H9 (cell line): Measurements from ENCODE around the gene TENM4. TPM values are rescaled to one million over a fixed set of nuclear protein-coding genes. Genes with fewer than 3 reads are reported as not detected.

Source experiments
- DNase-seq: peaks from one replicate; pipeline ENCODE4 v3.0.0-alpha.2; 2017
- H2AFZ ChIP-seq: one replicate; pipeline ENCODE4 v1.6.1; 2013; ENCODE audit warnings: mild to moderate bottlenecking, low read length, control low read depth, moderate library complexity
- H2AK5ac ChIP-seq: 2 replicates; pipeline ENCODE4 v1.6.1; 2013; ENCODE audit warnings: low read length, control low read depth, mixed read lengths; ENCODE audit not compliant: insufficient read length
- H2BK120ac ChIP-seq: one replicate; pipeline ENCODE4 v1.6.1; 2013; ENCODE audit warnings: low read depth, mild to moderate bottlenecking, low read length, control low read depth, inconsistent platforms; ENCODE audit not compliant: poor library complexity, severe bottlenecking
- H2BK12ac ChIP-seq: 2 replicates; pipeline ENCODE4 v1.6.1; 2013; ENCODE audit warnings: low read length, control low read depth, mixed read lengths, low read depth; ENCODE audit not compliant: insufficient read length
- H2BK15ac ChIP-seq: 2 replicates; pipeline ENCODE4 v1.6.1; 2013; ENCODE audit warnings: low read depth, low read length, control low read depth
- H2BK20ac ChIP-seq: one replicate; pipeline ENCODE4 v1.6.1; 2013; ENCODE audit warnings: low read depth, mild to moderate bottlenecking, low read length, control low read depth, inconsistent platforms; ENCODE audit not compliant: poor library complexity, severe bottlenecking
- H2BK5ac ChIP-seq: 2 replicates; pipeline ENCODE4 v1.6.1; 2013; ENCODE audit warnings: low read length, control low read depth, mixed read lengths; ENCODE audit not compliant: insufficient read length
- H3K14ac ChIP-seq: 2 replicates; pipeline ENCODE4 v1.6.1; 2013; ENCODE audit warnings: low read length, control low read depth; ENCODE audit not compliant: insufficient read depth
- H3K18ac ChIP-seq: 2 replicates; pipeline ENCODE4 v1.6.1; 2013; ENCODE audit warnings: low read depth, mild to moderate bottlenecking, mixed read lengths, low read length, control low read depth; ENCODE audit not compliant: insufficient read length
- H3K23ac ChIP-seq: 2 replicates; pipeline ENCODE4 v1.6.1; 2013; ENCODE audit warnings: low read length, control low read depth, mixed read lengths, low read depth; ENCODE audit not compliant: insufficient read length
- H3K23me2 ChIP-seq: 2 replicates; pipeline ENCODE4 v1.6.1; 2013; ENCODE audit warnings: low read depth, mild to moderate bottlenecking, mixed read lengths, low read length, control low read depth; ENCODE audit not compliant: insufficient read length, poor library complexity, severe bottlenecking
- H3K27ac ChIP-seq: 2 replicates; pipeline ENCODE4 v1.5.1; 2013; ENCODE audit warnings: low read length, control low read depth, mixed read lengths, low read depth; ENCODE audit not compliant: insufficient read length
- H3K27me3 ChIP-seq: 2 replicates; pipeline ENCODE4 v1.6.1; 2013; ENCODE audit warnings: low read length, control low read depth, inconsistent platforms; ENCODE audit not compliant: insufficient read depth
- H3K4ac ChIP-seq: 2 replicates; pipeline ENCODE4 v1.6.1; 2013; ENCODE audit warnings: low read depth, mild to moderate bottlenecking, control low read depth, inconsistent platforms, low read length, moderate library complexity
- H3K4me1 ChIP-seq: 2 replicates; pipeline ENCODE4 v1.6.1; 2013; ENCODE audit warnings: low read length, control low read depth, inconsistent platforms; ENCODE audit not compliant: insufficient read depth
- H3K4me2 ChIP-seq: 2 replicates; pipeline ENCODE4 v1.6.1; 2013; ENCODE audit warnings: low read length, control low read depth, mixed read lengths; ENCODE audit not compliant: insufficient read length, insufficient read depth
- H3K56ac ChIP-seq: 2 replicates; pipeline ENCODE4 v1.6.1; 2013; ENCODE audit warnings: low read depth, mild to moderate bottlenecking, mixed read lengths, low read length, control low read depth; ENCODE audit not compliant: insufficient read length
- H3K79me1 ChIP-seq: 2 replicates; pipeline ENCODE4 v1.6.1; 2013; ENCODE audit warnings: low read depth, mild to moderate bottlenecking, moderate library complexity, low read length, control low read depth, inconsistent platforms; ENCODE audit not compliant: insufficient read depth, poor library complexity, severe bottlenecking
- H3K79me2 ChIP-seq: 2 replicates; pipeline ENCODE4 v1.6.1; 2013; ENCODE audit warnings: low read length, control low read depth, inconsistent platforms; ENCODE audit not compliant: insufficient read depth
- H3K9ac ChIP-seq: 2 replicates; pipeline ENCODE4 v1.6.1; 2013; ENCODE audit warnings: low read length, control low read depth, mixed read lengths; ENCODE audit not compliant: insufficient read length; ENCODE audit errors: extremely low read depth
- H3K9me3 ChIP-seq: one replicate; pipeline ENCODE4 v1.6.1; 2013; ENCODE audit warnings: low read depth, low read length, inconsistent platforms; ENCODE audit not compliant: control insufficient read depth
- H3T11ph ChIP-seq: one replicate; pipeline ENCODE4 v1.6.1; 2013; ENCODE audit warnings: mild to moderate bottlenecking, low read length, control low read depth, inconsistent platforms
- H4K20me1 ChIP-seq: one replicate; pipeline ENCODE4 v1.6.1; 2013; ENCODE audit not compliant: control insufficient read depth, insufficient read length, insufficient read depth
- H4K5ac ChIP-seq: 2 replicates; pipeline ENCODE4 v1.6.1; 2013; ENCODE audit warnings: low read depth, mild to moderate bottlenecking, mixed read lengths, low read length, control low read depth; ENCODE audit not compliant: insufficient read length
- H4K8ac ChIP-seq: replicated peaks from 2 replicates; pipeline ENCODE4 v1.6.1; 2013; ENCODE audit warnings: low read length, control low read depth, mixed read lengths, low read depth; ENCODE audit not compliant: insufficient read length
- H4K91ac ChIP-seq: 2 replicates; pipeline ENCODE4 v1.6.1; 2013; ENCODE audit warnings: low read depth, mild to moderate bottlenecking, moderate library complexity, mixed read lengths, low read length, control low read depth; ENCODE audit not compliant: insufficient read length
- H3K27ac Mint-ChIP-seq, 3 experiments: 2 replicates in 2 of 3; 3 replicates in 1 of 3; pipeline ENCODE4 v1.8.0; 2020 to 2021; ENCODE audit warnings: mixed read lengths in 3 of 3, mild to moderate bottlenecking in 1 of 3, moderate library complexity in 1 of 3
- H3K27me3 Mint-ChIP-seq: 2 replicates; pipeline ENCODE4 v1.8.0; 2021; ENCODE audit warnings: low read depth, mild to moderate bottlenecking, moderate library complexity, mixed read lengths
- H3K36me3 Mint-ChIP-seq, 3 experiments: 2 replicates in 2 of 3; 3 replicates in 1 of 3; pipeline ENCODE4 v1.8.0; 2020 to 2021; ENCODE audit warnings: low read depth in 3 of 3, mixed read lengths in 3 of 3; ENCODE audit not compliant: insufficient read depth in 1 of 3
- H3K4me1 Mint-ChIP-seq, 2 experiments: 2 replicates each; pipeline ENCODE4 v1.8.0; 2020; ENCODE audit warnings: mixed read lengths in 2 of 2
- H3K4me3 Mint-ChIP-seq, 2 experiments: 2 replicates in 1 of 2; 3 replicates in 1 of 2; pipeline ENCODE4 v1.8.0; 2020 to 2021; ENCODE audit warnings: mild to moderate bottlenecking in 2 of 2, mixed read lengths in 2 of 2, moderate library complexity in 1 of 2
- H3K9me3 Mint-ChIP-seq, 2 experiments: 2 replicates in 1 of 2; 3 replicates in 1 of 2; pipeline ENCODE4 v1.8.0; 2020; ENCODE audit warnings: mild to moderate bottlenecking in 2 of 2, mixed read lengths in 2 of 2, moderate library complexity in 1 of 2
- CTCF ChIP-seq: fragments of 200-600 bp; sonication (generic); conservative IDR thresholded peaks from 3 replicates; pipeline ENCODE4 v1.8.0; 2021; ENCODE audit warnings: antibody characterized with exemption, mild to moderate bottlenecking
- WGBS: extraction: QIAGEN DNeasy Blood & Tissue Kit; methylation state at CpG from one replicate; pipeline ENCODE4 v1.1.7; 2013; ENCODE audit warnings: missing lambda C conversion rate, low lambda C conversion rate, mixed read lengths; ENCODE audit not compliant: insufficient read length; ENCODE audit errors: extremely low coverage; 5-methylcytosine and 5-hydroxymethylcytosine counted together
- total RNA-seq: library from RNA; stranded (reverse); gene quantifications from 2 replicates; pipeline ENCODE4 v1.2.1, GENCODE V29; 2021

TENM4 gene
- total RNA-seq, 1 experiment from 2014 or later = 4.6 TPM

DNA sequence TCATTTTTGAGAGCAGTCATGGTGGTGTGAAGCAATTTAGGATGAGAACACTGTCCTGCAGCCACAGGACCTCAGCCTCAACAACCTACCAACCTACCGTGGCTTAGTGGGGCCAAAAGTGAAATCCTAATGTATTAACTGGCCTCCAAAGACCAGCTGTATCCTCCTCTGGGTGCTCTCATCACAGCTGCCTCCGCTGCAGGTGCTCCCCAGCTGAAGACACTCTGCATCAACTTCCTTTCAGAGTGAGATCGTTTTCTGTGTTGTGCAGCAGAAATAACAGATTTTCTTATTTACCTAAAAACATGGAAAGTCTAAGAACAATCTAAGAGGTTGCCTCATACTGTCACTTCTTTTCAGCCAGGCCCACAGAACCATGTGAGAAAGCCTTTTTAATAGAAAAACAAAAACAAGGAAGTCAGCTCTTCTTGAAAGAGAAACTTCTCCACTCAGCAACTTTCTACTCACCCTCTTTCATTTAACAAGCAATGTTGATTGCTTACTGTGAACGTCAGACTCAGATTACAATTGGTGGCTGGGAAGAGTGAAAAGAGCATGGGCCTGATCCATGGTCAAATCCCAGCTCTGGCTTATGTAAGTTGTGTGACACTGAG lies 136.1 kb downstream of the TENM4 start:
- no peak overlapping the region for H3K23ac ChIP-seq
- no peak overlapping the region for H3K27ac ChIP-seq
- no peaks in the 10 kb centered on the region for H3K79me2 ChIP-seq
- H2AK5ac ChIP-seq = no peak overlapping the region
- no peak overlapping the region for H2BK5ac ChIP-seq
- no peak overlapping the region for H3K4ac ChIP-seq
- H4K8ac ChIP-seq = no peak overlapping the region
- no peak overlapping the region for H4K91ac ChIP-seq
- H2BK15ac ChIP-seq = no peak overlapping the region
- H3K79me1 ChIP-seq = no peaks in the 10 kb centered on the region
- H4K20me1 ChIP-seq = no peaks in the 10 kb centered on the region
- no peak for TF ChIP-seq CTCF
- no peaks in the 10 kb centered on the region for H3K9me3 ChIP-seq
- no peak overlapping the region for H3T11ph ChIP-seq
- no CpG with 5 or more reads among the region's 4 CpGs for WGBS
- H3K14ac ChIP-seq = no peak overlapping the region
- H3K56ac ChIP-seq = no peak overlapping the region
- no peak overlapping the region for H2AFZ ChIP-seq
- DNase-seq = no peak
- no peaks in the 10 kb centered on the region for H3K9me3 Mint-ChIP-seq
- peaks cover 1% of the 10 kb centered on the region; the same call in 1 of the 2 replicates for H3K27me3 Mint-ChIP-seq
- 0 out of 2 replicates have a peak, but pooled peaks cover 3% of the 10 kb centered on the region for H3K4me1 ChIP-seq
- no peak overlapping the region for H2BK20ac ChIP-seq
- no peaks in the 10 kb centered on the region for H3K23me2 ChIP-seq
- H3K4me3 Mint-ChIP-seq = no peak overlapping the region
- no peak overlapping the region for H3K9ac ChIP-seq
- no peak overlapping the region for H3K4me2 ChIP-seq
- no peak overlapping the region for H3K18ac ChIP-seq
- H2BK12ac ChIP-seq = no peak overlapping the region
- H3K27ac Mint-ChIP-seq = no peak overlapping the region
- peaks cover 2 to 6% of the 10 kb centered on the region in 2 experiments; a peak in 2 of 4 replicates for H3K4me1 Mint-ChIP-seq
- no peaks in the 10 kb centered on the region; a peak in 1 of 7 replicates for H3K36me3 Mint-ChIP-seq
- no peak overlapping the region for H2BK120ac ChIP-seq
- no peak overlapping the region for H4K5ac ChIP-seq
- no peaks in the 10 kb centered on the region for H3K27me3 ChIP-seq
